GM23338 (cell line): ENCODE data around the gene PI4K2A.

Experiments
- CREB1 ChIP-seq: fragments of 250-450 bp; sonication (Bioruptor Pico); IDR thresholded peaks from 2 replicates; pipeline ENCODE4 v1.5.0; 2020; ENCODE audit warnings: low read depth, mild to moderate bottlenecking, moderate library complexity
- EZH2 ChIP-seq: fragments of 200-600 bp; sonication (generic); IDR thresholded peaks from one replicate; pipeline ENCODE4 v1.8.0; 2017; ENCODE audit warnings: antibody characterized with exemption, mild to moderate bottlenecking, low read depth; ENCODE audit not compliant: unreplicated experiment
- EZH2phosphoT487 ChIP-seq: fragments of 200-600 bp; sonication (generic); IDR thresholded peaks from one replicate; pipeline ENCODE4 v1.8.1; 2018; ENCODE audit warnings: antibody characterized with exemption; ENCODE audit not compliant: unreplicated experiment
- NANOG ChIP-seq: IDR thresholded peaks from 2 replicates; pipeline ENCODE4 v1.6.1; 2016; ENCODE audit warnings: antibody characterized with exemption, borderline replicate concordance
- POLR2AphosphoS5 ChIP-seq: IDR thresholded peaks from 2 replicates; pipeline ENCODE4 v1.6.1; 2016; ENCODE audit warnings: antibody characterized with exemption, low read depth
- STAT1 ChIP-seq: IDR thresholded peaks from one replicate; pipeline ENCODE4 v1.6.1; 2016; ENCODE audit warnings: antibody characterized with exemption; ENCODE audit not compliant: unreplicated experiment
- TF ChIP-seq, protein P1 (sequence below), 2 experiments: fragments of 200-600 bp in 1 of 2; sonication (generic) in 1 of 2; conservative IDR thresholded peaks; 2 replicates each; pipeline versions ENCODE4 v1.5.1 to v1.6.1; 2016 to 2017; ENCODE audit warnings: antibody characterized with exemption in 2 of 2, low read depth in 2 of 2, mild to moderate bottlenecking in 2 of 2, moderate library complexity in 1 of 2
- TF ChIP-seq, protein P2 (sequence below): IDR thresholded peaks from 2 replicates; pipeline ENCODE4 v1.6.1; 2016; ENCODE audit warnings: antibody characterized with exemption
- TF ChIP-seq, protein P3 (sequence below): IDR thresholded peaks from one replicate; pipeline ENCODE4 v1.6.1; 2018; ENCODE audit warnings: antibody characterized with exemption; ENCODE audit not compliant: unreplicated experiment

DNA sequence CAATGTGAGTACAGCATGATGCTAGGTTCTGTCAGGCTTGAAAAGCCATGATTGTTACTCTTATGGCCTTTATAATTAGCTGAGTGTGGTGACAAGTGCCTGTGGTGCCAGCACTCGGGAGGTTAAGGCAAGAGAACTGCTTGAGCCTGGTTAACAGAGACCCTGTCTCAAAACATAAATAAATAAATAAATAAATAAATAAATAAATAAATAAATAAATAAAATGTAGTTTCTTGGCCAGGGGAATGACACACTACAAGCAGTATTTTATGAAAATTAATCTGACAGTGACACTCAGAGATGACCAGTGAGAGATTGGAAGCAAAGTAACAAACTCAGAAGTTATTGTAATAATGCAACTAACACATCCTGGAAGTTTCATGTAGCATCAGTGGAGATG lies 4.9 kb upstream of the PI4K2A start:
- TF ChIP-seq POLR2AphosphoS5 (no peak), EZH2phosphoT487 (no peak), EZH2 (no peak), CREB1 (CRISPR knock-in tag) (no peak), NANOG (no peak), STAT1 (no peak)
- TF ChIP-seq, protein P1, sequence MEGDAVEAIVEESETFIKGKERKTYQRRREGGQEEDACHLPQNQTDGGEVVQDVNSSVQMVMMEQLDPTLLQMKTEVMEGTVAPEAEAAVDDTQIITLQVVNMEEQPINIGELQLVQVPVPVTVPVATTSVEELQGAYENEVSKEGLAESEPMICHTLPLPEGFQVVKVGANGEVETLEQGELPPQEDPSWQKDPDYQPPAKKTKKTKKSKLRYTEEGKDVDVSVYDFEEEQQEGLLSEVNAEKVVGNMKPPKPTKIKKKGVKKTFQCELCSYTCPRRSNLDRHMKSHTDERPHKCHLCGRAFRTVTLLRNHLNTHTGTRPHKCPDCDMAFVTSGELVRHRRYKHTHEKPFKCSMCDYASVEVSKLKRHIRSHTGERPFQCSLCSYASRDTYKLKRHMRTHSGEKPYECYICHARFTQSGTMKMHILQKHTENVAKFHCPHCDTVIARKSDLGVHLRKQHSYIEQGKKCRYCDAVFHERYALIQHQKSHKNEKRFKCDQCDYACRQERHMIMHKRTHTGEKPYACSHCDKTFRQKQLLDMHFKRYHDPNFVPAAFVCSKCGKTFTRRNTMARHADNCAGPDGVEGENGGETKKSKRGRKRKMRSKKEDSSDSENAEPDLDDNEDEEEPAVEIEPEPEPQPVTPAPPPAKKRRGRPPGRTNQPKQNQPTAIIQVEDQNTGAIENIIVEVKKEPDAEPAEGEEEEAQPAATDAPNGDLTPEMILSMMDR (conservative IDR thresholded peaks at IDR 0.05; ENCODE audit: low read depth in 2 of 2), result no peak
- TF ChIP-seq, protein P2, sequence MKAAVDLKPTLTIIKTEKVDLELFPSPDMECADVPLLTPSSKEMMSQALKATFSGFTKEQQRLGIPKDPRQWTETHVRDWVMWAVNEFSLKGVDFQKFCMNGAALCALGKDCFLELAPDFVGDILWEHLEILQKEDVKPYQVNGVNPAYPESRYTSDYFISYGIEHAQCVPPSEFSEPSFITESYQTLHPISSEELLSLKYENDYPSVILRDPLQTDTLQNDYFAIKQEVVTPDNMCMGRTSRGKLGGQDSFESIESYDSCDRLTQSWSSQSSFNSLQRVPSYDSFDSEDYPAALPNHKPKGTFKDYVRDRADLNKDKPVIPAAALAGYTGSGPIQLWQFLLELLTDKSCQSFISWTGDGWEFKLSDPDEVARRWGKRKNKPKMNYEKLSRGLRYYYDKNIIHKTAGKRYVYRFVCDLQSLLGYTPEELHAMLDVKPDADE, result no peak
- TF ChIP-seq, protein P3, sequence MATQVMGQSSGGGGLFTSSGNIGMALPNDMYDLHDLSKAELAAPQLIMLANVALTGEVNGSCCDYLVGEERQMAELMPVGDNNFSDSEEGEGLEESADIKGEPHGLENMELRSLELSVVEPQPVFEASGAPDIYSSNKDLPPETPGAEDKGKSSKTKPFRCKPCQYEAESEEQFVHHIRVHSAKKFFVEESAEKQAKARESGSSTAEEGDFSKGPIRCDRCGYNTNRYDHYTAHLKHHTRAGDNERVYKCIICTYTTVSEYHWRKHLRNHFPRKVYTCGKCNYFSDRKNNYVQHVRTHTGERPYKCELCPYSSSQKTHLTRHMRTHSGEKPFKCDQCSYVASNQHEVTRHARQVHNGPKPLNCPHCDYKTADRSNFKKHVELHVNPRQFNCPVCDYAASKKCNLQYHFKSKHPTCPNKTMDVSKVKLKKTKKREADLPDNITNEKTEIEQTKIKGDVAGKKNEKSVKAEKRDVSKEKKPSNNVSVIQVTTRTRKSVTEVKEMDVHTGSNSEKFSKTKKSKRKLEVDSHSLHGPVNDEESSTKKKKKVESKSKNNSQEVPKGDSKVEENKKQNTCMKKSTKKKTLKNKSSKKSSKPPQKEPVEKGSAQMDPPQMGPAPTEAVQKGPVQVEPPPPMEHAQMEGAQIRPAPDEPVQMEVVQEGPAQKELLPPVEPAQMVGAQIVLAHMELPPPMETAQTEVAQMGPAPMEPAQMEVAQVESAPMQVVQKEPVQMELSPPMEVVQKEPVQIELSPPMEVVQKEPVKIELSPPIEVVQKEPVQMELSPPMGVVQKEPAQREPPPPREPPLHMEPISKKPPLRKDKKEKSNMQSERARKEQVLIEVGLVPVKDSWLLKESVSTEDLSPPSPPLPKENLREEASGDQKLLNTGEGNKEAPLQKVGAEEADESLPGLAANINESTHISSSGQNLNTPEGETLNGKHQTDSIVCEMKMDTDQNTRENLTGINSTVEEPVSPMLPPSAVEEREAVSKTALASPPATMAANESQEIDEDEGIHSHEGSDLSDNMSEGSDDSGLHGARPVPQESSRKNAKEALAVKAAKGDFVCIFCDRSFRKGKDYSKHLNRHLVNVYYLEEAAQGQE, result no peak
